GM12873 (cell line): ENCODE data around the gene ZNF594.

Experiments
- CTCF ChIP-seq: IDR thresholded peaks from 2 replicates; pipeline ENCODE4 v1.5.1; 2012; ENCODE audit warnings: low read depth, mild to moderate bottlenecking, moderate library complexity, low read length, control low read depth; ENCODE audit not compliant: insufficient read depth; ENCODE audit errors: missing control alignments

The ZNF594 gene

GRCh38 chr17:5225668-5226457 is 34.2 kb upstream of the ZNF594 start:
- TF ChIP-seq CTCF = no peak

GRCh38 chr17:5220074-5220473 is 28.4 kb upstream of the ZNF594 start:
- TF ChIP-seq CTCF = no peak

GRCh38 chr17:5219536-5219935 is 27.9 kb upstream of the ZNF594 start:
- TF ChIP-seq CTCF = no peak

- no peak for TF ChIP-seq CTCF
Measured at GRCh38 chr17:5211458-5211857, 19.8 kb upstream of the ZNF594 start.

- TF ChIP-seq CTCF = no peak
Measured at GRCh38 chr17:5210614-5211252, 19.1 kb upstream of the ZNF594 start.

- TF ChIP-seq CTCF = no peak
Measured at GRCh38 chr17:5210091-5210490, 18.4 kb upstream of the ZNF594 start.

- no peak for TF ChIP-seq CTCF
Measured at GRCh38 chr17:5209396-5209795, 17.7 kb upstream of the ZNF594 start.
